ENCODE results near the gene ABI3.
A peak's percentile ranks its signal among the peaks of the same experiment; 100 is the strongest.

The ABI3 gene

GRCh38 chr17:49224198-49224996 is 13.9 kb downstream of the ABI3 start:
- Histone ChIP-seq H3K27me3 (ENCODE audit: insufficient read depth, poor library complexity, severe bottlenecking) (peaks cover 47% of the 10 kb centered on the region), H3K36me3 (ENCODE audit: low read depth) (no peaks in the 10 kb centered on the region), H3K27ac (ENCODE audit: poor library complexity, severe bottlenecking) (no peak overlapping the region), H3K4me1 (ENCODE audit: insufficient read depth, poor library complexity, severe bottlenecking) (no peaks in the 10 kb centered on the region), H3K4me3 (ENCODE audit: severe bottlenecking) (no peak overlapping the region), H3K9me3 (ENCODE audit: severe bottlenecking) (no peaks in the 10 kb centered on the region)
- TF ChIP-seq CTCF (IDR thresholded peaks at IDR 0.05; ENCODE audit: poor library complexity, severe bottlenecking), result no peak
- DNase-seq (ENCODE audit: low spot score), result no peak
- ATAC-seq (ENCODE audit: low read depth), result peak; percentile 38; the same call in 1 of the 3 replicates

- H3K27ac ChIP-seq (ENCODE audit: poor library complexity, severe bottlenecking), result no peak overlapping the region
- no peak for TF ChIP-seq CTCF (IDR thresholded peaks at IDR 0.05; ENCODE audit: poor library complexity, severe bottlenecking)
- no peaks in the 10 kb centered on the region for H3K36me3 ChIP-seq (ENCODE audit: low read depth)
- no peaks in the 10 kb centered on the region for H3K9me3 ChIP-seq (ENCODE audit: severe bottlenecking)
- H3K4me3 ChIP-seq (ENCODE audit: severe bottlenecking), result no peak overlapping the region
- ATAC-seq (ENCODE audit: low read depth) (no peak), DNase-seq (ENCODE audit: low spot score) (no peak)
- no peaks in the 10 kb centered on the region for H3K4me1 ChIP-seq (ENCODE audit: insufficient read depth, poor library complexity, severe bottlenecking)
- H3K27me3 ChIP-seq (ENCODE audit: insufficient read depth, poor library complexity, severe bottlenecking), result peaks cover 50% of the 10 kb centered on the region
These were observed 14.5 kb downstream of the ABI3 start for GRCh38 chr17:49224997-49225337.

GRCh38 chr17:49225554-49226236 is 15.2 kb downstream of the ABI3 start:
- no peak overlapping the region for H3K4me3 ChIP-seq (ENCODE audit: severe bottlenecking)
- TF ChIP-seq CTCF (IDR thresholded peaks at IDR 0.05; ENCODE audit: poor library complexity, severe bottlenecking), result no peak
- DNase-seq (ENCODE audit: low spot score), result no peak
- ATAC-seq (ENCODE audit: low read depth), result no peak
- no peaks in the 10 kb centered on the region for H3K9me3 ChIP-seq (ENCODE audit: severe bottlenecking)
- H3K27me3 ChIP-seq (ENCODE audit: insufficient read depth, poor library complexity, severe bottlenecking), result peaks cover 50% of the 10 kb centered on the region
- no peaks in the 10 kb centered on the region for H3K36me3 ChIP-seq (ENCODE audit: low read depth)
- no peaks in the 10 kb centered on the region for H3K4me1 ChIP-seq (ENCODE audit: insufficient read depth, poor library complexity, severe bottlenecking)
- H3K27ac ChIP-seq (ENCODE audit: poor library complexity, severe bottlenecking), result no peak overlapping the region

- peaks cover 50% of the 10 kb centered on the region for H3K27me3 ChIP-seq (ENCODE audit: insufficient read depth, poor library complexity, severe bottlenecking)
- no peaks in the 10 kb centered on the region for H3K36me3 ChIP-seq (ENCODE audit: low read depth)
- no peak overlapping the region for H3K27ac ChIP-seq (ENCODE audit: poor library complexity, severe bottlenecking)
- no peaks in the 10 kb centered on the region for H3K4me1 ChIP-seq (ENCODE audit: insufficient read depth, poor library complexity, severe bottlenecking)
- DNase-seq (ENCODE audit: low spot score) (no peak), ATAC-seq (ENCODE audit: low read depth) (no peak)
- TF ChIP-seq CTCF (IDR thresholded peaks at IDR 0.05; ENCODE audit: poor library complexity, severe bottlenecking), result no peak
- H3K9me3 ChIP-seq (ENCODE audit: severe bottlenecking), result no peaks in the 10 kb centered on the region
- no peak overlapping the region for H3K4me3 ChIP-seq (ENCODE audit: severe bottlenecking)
These were observed 16.4 kb downstream of the ABI3 start for GRCh38 chr17:49226771-49227435.
